ENCODE data around the gene USP7. TPM values are rescaled to one million over a fixed set of nuclear protein-coding genes. Genes with fewer than 3 reads are reported as not detected.

USP7 gene
- polyA plus RNA-seq, 4 donors = 31.6 to 97.1 (median 36.0) TPM

GRCh38 chr16:8946544-8946943, 17.2 kb downstream of the USP7 start:
- Histone ChIP-seq H3K9me3 (ENCODE audit: control insufficient read depth in 2 of 2, insufficient read depth in 1 of 2, low read depth in 1 of 2, low read length in 1 of 2) (no peaks in the 10 kb centered on the region), H3K27me3 (ENCODE audit: control insufficient read depth in 3 of 3, insufficient read depth in 3 of 3, low read length in 3 of 3) (no peaks in the 10 kb centered on the region), H3K4me1 (ENCODE audit: control insufficient read depth in 3 of 3, insufficient read depth in 2 of 3, low read depth in 1 of 3, low read length in 2 of 3) (peaks cover 32 to 52% (median 37%) of the 10 kb centered on the region in 3 donors), H3K4me3 (ENCODE audit: low read depth in 1 of 3, low read length in 3 of 3) (no peak overlapping the region), H3K36me3 (ENCODE audit: control insufficient read depth in 3 of 3, insufficient read depth in 2 of 3, low read depth in 1 of 3, low read length in 3 of 3) (peaks cover 0 to 3% (median 2%) of the 10 kb centered on the region in 3 donors), H3K27ac (ENCODE audit: low read depth in 1 of 3, low read length in 2 of 3) (no peak overlapping the region)
- no peak for FAIRE-seq
- WGBS, 3 donors = 13 to 32% (median 31%) methylated on average over 6 of the region's 6 CpGs
- peak in 1 of 2 donors; percentile 45 for DNase-seq

DNA sequence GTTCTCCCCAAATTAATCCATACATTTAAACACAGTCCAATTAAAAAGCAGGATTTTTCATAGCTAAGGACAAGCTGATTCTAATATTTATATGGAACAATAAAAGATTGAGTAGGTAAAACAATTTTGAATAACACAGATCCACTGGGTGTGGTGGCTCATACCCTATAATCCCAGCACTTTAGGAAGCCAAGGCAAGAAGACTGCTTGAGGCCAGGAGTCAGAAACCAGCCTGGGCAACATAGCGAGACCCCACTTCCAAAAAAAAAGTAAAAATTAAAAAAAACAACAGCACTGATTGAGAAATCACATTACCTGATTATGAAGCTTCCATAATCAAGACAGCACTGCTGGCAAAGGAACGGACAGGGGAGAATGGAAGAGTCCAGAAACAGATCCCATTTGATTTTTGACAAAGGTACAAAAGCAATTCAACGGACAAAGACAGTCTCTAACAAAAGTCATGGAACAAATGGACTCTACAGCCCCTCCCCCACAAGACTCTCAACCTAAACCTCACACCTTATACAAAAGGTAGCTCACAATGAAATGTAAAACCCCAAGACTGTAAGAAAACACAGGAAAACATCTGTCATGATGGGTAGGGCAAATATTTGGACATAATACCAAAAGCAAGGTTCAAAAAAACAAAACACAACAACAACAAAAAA, 17.9 kb downstream of the USP7 start:
- H3K36me3 ChIP-seq (ENCODE audit: control insufficient read depth in 3 of 3, insufficient read depth in 2 of 3, low read depth in 1 of 3, low read length in 3 of 3) = peaks cover 0 to 8% (median 2%) of the 10 kb centered on the region in 3 donors
- no peaks in the 10 kb centered on the region for H3K9me3 ChIP-seq (ENCODE audit: control insufficient read depth in 2 of 2, insufficient read depth in 1 of 2, low read depth in 1 of 2, low read length in 1 of 2)
- no peak overlapping the region for H3K27ac ChIP-seq (ENCODE audit: low read depth in 1 of 3, low read length in 2 of 3)
- WGBS, 3 donors = 70 to 85% (median 73%) methylated on average over 3 of the region's 3 CpGs
- FAIRE-seq (no peak), DNase-seq (no peak)
- no peaks in the 10 kb centered on the region for H3K27me3 ChIP-seq (ENCODE audit: control insufficient read depth in 3 of 3, insufficient read depth in 3 of 3, low read length in 3 of 3)
- H3K4me1 ChIP-seq (ENCODE audit: control insufficient read depth in 3 of 3, insufficient read depth in 2 of 3, low read depth in 1 of 3, low read length in 2 of 3) = peaks cover 29 to 45% (median 30%) of the 10 kb centered on the region in 3 donors
- no peak overlapping the region for H3K4me3 ChIP-seq (ENCODE audit: low read depth in 1 of 3, low read length in 3 of 3)

- Histone ChIP-seq H3K4me1 (ENCODE audit: control insufficient read depth in 3 of 3, insufficient read depth in 2 of 3, low read depth in 1 of 3, low read length in 2 of 3) (peaks cover 18 to 35% (median 19%) of the 10 kb centered on the region in 3 donors), H3K36me3 (ENCODE audit: control insufficient read depth in 3 of 3, insufficient read depth in 2 of 3, low read depth in 1 of 3, low read length in 3 of 3) (peaks cover 0 to 12% (median 2%) of the 10 kb centered on the region in 3 donors), H3K27me3 (ENCODE audit: control insufficient read depth in 3 of 3, insufficient read depth in 3 of 3, low read length in 3 of 3) (no peaks in the 10 kb centered on the region), H3K9me3 (ENCODE audit: control insufficient read depth in 2 of 2, insufficient read depth in 1 of 2, low read depth in 1 of 2, low read length in 1 of 2) (no peaks in the 10 kb centered on the region), H3K27ac (ENCODE audit: low read depth in 1 of 3, low read length in 2 of 3) (peak overlapping the region in 1 of 3 donors; percentile 28), H3K4me3 (ENCODE audit: low read depth in 1 of 3, low read length in 3 of 3) (no peak overlapping the region)
- no peak for DNase-seq
- no peak for FAIRE-seq
- 51 to 57% (median 53%) methylated on average over 5 of the region's 5 CpGs for WGBS, 3 donors
These were observed 19.5 kb downstream of the USP7 start for GRCh38 chr16:8943966-8944759.

GRCh38 chr16:8943001-8943763, 20.5 kb downstream of the USP7 start:
- H3K27me3 ChIP-seq (ENCODE audit: control insufficient read depth in 3 of 3, insufficient read depth in 3 of 3, low read length in 3 of 3) = no peaks in the 10 kb centered on the region
- 59 to 67% (median 65%) methylated on average over 14 of the region's 14 CpGs for WGBS, 3 donors
- peaks cover 16 to 35% (median 19%) of the 10 kb centered on the region in 3 donors for H3K4me1 ChIP-seq (ENCODE audit: control insufficient read depth in 3 of 3, insufficient read depth in 2 of 3, low read depth in 1 of 3, low read length in 2 of 3)
- no peak for DNase-seq
- no peak overlapping the region for H3K27ac ChIP-seq (ENCODE audit: low read depth in 1 of 3, low read length in 2 of 3)
- no peak overlapping the region for H3K4me3 ChIP-seq (ENCODE audit: low read depth in 1 of 3, low read length in 3 of 3)
- no peaks in the 10 kb centered on the region for H3K9me3 ChIP-seq (ENCODE audit: control insufficient read depth in 2 of 2, insufficient read depth in 1 of 2, low read depth in 1 of 2, low read length in 1 of 2)
- no peak for FAIRE-seq
- H3K36me3 ChIP-seq (ENCODE audit: control insufficient read depth in 3 of 3, insufficient read depth in 2 of 3, low read depth in 1 of 3, low read length in 3 of 3) = peaks cover 0 to 12% (median 2%) of the 10 kb centered on the region in 3 donors

- DNase-seq (no peak), FAIRE-seq (no peak)
- 49 to 65% (median 55%) methylated on average over 10 of the region's 11 CpGs for WGBS, 3 donors
- Histone ChIP-seq H3K4me3 (ENCODE audit: low read depth in 1 of 3, low read length in 3 of 3) (no peak overlapping the region), H3K27me3 (ENCODE audit: control insufficient read depth in 3 of 3, insufficient read depth in 3 of 3, low read length in 3 of 3) (no peaks in the 10 kb centered on the region), H3K4me1 (ENCODE audit: control insufficient read depth in 3 of 3, insufficient read depth in 2 of 3, low read depth in 1 of 3, low read length in 2 of 3) (peaks cover 9 to 29% (median 12%) of the 10 kb centered on the region in 3 donors), H3K27ac (ENCODE audit: low read depth in 1 of 3, low read length in 2 of 3) (no peak overlapping the region), H3K9me3 (ENCODE audit: control insufficient read depth in 2 of 2, insufficient read depth in 1 of 2, low read depth in 1 of 2, low read length in 1 of 2) (no peaks in the 10 kb centered on the region), H3K36me3 (ENCODE audit: control insufficient read depth in 3 of 3, insufficient read depth in 2 of 3, low read depth in 1 of 3, low read length in 3 of 3) (peaks cover 0 to 12% (median 2%) of the 10 kb centered on the region in 3 donors)
These were observed 21.9 kb downstream of the USP7 start for GRCh38 chr16:8941718-8942344.

DNA sequence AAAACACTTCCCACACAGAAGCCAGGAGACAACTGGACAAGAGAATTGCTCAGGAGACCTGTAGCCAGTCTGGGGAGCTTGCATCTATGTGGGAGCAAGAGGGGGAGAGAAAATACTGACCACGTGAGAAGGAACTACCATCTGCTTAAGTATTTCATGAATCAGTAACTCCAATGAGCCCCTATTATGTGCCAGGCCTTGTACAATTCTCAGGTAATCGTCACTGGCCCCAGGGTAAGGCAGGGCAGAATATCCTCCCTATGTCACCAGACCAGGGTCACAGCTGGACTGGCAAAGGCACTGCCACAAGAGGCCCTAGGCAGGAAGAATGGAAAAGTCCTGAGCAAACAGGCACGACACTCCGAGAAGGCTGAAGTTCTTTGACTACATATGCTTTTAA, 25.9 kb downstream of the USP7 start:
- Histone ChIP-seq H3K4me3 (ENCODE audit: low read depth in 1 of 3, low read length in 3 of 3) (no peak overlapping the region), H3K9me3 (ENCODE audit: control insufficient read depth in 2 of 2, insufficient read depth in 1 of 2, low read depth in 1 of 2, low read length in 1 of 2) (no peaks in the 10 kb centered on the region), H3K27ac (ENCODE audit: low read depth in 1 of 3, low read length in 2 of 3) (no peak overlapping the region), H3K4me1 (ENCODE audit: control insufficient read depth in 3 of 3, insufficient read depth in 2 of 3, low read depth in 1 of 3, low read length in 2 of 3) (peaks cover 0 to 16% (median 10%) of the 10 kb centered on the region in 3 donors), H3K36me3 (ENCODE audit: control insufficient read depth in 3 of 3, insufficient read depth in 2 of 3, low read depth in 1 of 3, low read length in 3 of 3) (peaks cover 0 to 12% (median 0%) of the 10 kb centered on the region in 3 donors), H3K27me3 (ENCODE audit: control insufficient read depth in 3 of 3, insufficient read depth in 3 of 3, low read length in 3 of 3) (no peaks in the 10 kb centered on the region)
- WGBS, 3 donors = 41 to 64% (median 56%) methylated on average over 4 of the region's 4 CpGs
- DNase-seq = no peak
- FAIRE-seq = no peak

GRCh38 chr16:8936421-8936820, 27.3 kb downstream of the USP7 start:
- Histone ChIP-seq H3K4me3 (ENCODE audit: low read depth in 1 of 3, low read length in 3 of 3) (no peak overlapping the region), H3K4me1 (ENCODE audit: control insufficient read depth in 3 of 3, insufficient read depth in 2 of 3, low read depth in 1 of 3, low read length in 2 of 3) (peaks cover 0 to 11% (median 4%) of the 10 kb centered on the region in 3 donors), H3K27ac (ENCODE audit: low read depth in 1 of 3, low read length in 2 of 3) (no peak overlapping the region), H3K36me3 (ENCODE audit: control insufficient read depth in 3 of 3, insufficient read depth in 2 of 3, low read depth in 1 of 3, low read length in 3 of 3) (peaks cover 0 to 9% (median 0%) of the 10 kb centered on the region in 3 donors), H3K9me3 (ENCODE audit: control insufficient read depth in 2 of 2, insufficient read depth in 1 of 2, low read depth in 1 of 2, low read length in 1 of 2) (no peaks in the 10 kb centered on the region), H3K27me3 (ENCODE audit: control insufficient read depth in 3 of 3, insufficient read depth in 3 of 3, low read length in 3 of 3) (no peaks in the 10 kb centered on the region)
- FAIRE-seq (no peak), DNase-seq (peak; percentile 57 to 73)

DNA sequence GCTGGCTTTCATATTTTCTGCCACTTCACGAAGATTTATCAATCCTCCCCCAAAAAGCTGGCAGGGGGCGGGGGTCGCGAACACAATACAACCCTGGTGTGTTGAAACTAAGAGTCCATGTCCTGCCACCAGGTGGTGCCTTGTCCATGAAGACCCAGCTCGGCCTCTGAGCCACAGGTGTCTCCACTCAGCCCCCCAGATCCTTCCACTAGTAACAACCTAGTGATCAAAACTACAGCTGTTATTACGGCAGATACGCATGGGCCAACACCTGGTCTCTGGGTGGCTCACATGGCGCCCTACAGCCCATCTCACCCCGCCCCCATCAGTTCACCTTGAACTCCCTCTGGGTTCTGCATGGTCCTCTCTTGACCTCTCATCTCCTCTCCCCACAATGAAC, 27.7 kb downstream of the USP7 start:
- DNase-seq (no peak), FAIRE-seq (no peak)
- H3K4me3 ChIP-seq (ENCODE audit: low read depth in 1 of 3, low read length in 3 of 3) = no peak overlapping the region
- 66 to 82% (median 78%) methylated on average over 9 of the region's 9 CpGs for WGBS, 3 donors
- peaks cover 0 to 11% (median 4%) of the 10 kb centered on the region in 3 donors for H3K4me1 ChIP-seq (ENCODE audit: control insufficient read depth in 3 of 3, insufficient read depth in 2 of 3, low read depth in 1 of 3, low read length in 2 of 3)
- H3K27ac ChIP-seq (ENCODE audit: low read depth in 1 of 3, low read length in 2 of 3) = no peak overlapping the region
- H3K36me3 ChIP-seq (ENCODE audit: control insufficient read depth in 3 of 3, insufficient read depth in 2 of 3, low read depth in 1 of 3, low read length in 3 of 3) = peaks cover 0 to 7% (median 0%) of the 10 kb centered on the region in 3 donors
- H3K27me3 ChIP-seq (ENCODE audit: control insufficient read depth in 3 of 3, insufficient read depth in 3 of 3, low read length in 3 of 3) = no peaks in the 10 kb centered on the region
- H3K9me3 ChIP-seq (ENCODE audit: control insufficient read depth in 2 of 2, insufficient read depth in 1 of 2, low read depth in 1 of 2, low read length in 1 of 2) = no peaks in the 10 kb centered on the region

Data from small intestine (tissue), 7 donors.